HepG2 (cell line): ENCODE data around the gene PGS1. TPM values are rescaled to one million over a fixed set of nuclear protein-coding genes. Genes with fewer than 3 reads are reported as not detected.

Source experiments
- ATAC-seq: fragments of 200-7000 bp; cut with Tn5 transposase; 3 replicates; pipeline ENCODE4 v1.9.1; 2020; ENCODE audit warnings: mild to moderate bottlenecking, moderate library complexity
- BruUV-seq: library from RNA; stranded (reverse); fragments of 400-500 nt; replicated peaks from 2 replicates; lab custom pipeline; 2021; lab: Mats Ljungman, UMichigan
- CTCF ChIA-PET: fragments of 300-600 bp; formaldehyde crosslinking; extraction: SDS; loops from one replicate; lab custom pipeline; 2021; ENCODE audit warnings: low total read pairs, inconsistent platforms, low intra/inter-chr PET ratio; lab: Yijun Ruan, JAX
- POLR2A ChIA-PET: fragments of 350-600 bp; sonication (Branson Sonifier 250); formaldehyde crosslinking; loops from one replicate; lab custom pipeline; 2020; ENCODE audit warnings: antibody characterized with exemption, inconsistent platforms; lab: Yijun Ruan, JAX
- DNase-seq: peaks from one replicate; pipeline ENCODE4 v3.0.0-alpha.2; 2015; ENCODE audit warnings: low spot score
- FAIRE-seq: peaks from 3 replicates; lab custom pipeline; 2011; peaks lifted over from hg19 to GRCh38; lab: Jason Lieb, UNC
- H2AFZ ChIP-seq: one replicate; pipeline ENCODE4 v1.6.1; 2011; ENCODE audit warnings: low read length, inconsistent platforms
- H3K27ac ChIP-seq: fragments of 300-600 bp; 3 replicates; pipeline ENCODE4 v1.8.0; 2011; ENCODE audit warnings: mixed run types, mild to moderate bottlenecking, mixed read lengths, low read length, inconsistent platforms; ENCODE audit not compliant: insufficient read depth; ENCODE audit errors: extremely low read length
- H3K27me3 ChIP-seq, 2 experiments: fragments of 200-600 bp in 1 of 2; 2 replicates in 1 of 2; 3 replicates in 1 of 2; pipeline versions ENCODE4 v1.6.0 to v1.8.0; 2011; ENCODE audit warnings: low read length in 2 of 2, mild to moderate bottlenecking in 2 of 2, moderate library complexity in 2 of 2, inconsistent platforms in 1 of 2; ENCODE audit not compliant: insufficient read depth in 2 of 2, control insufficient read depth in 1 of 2
- H3K36me3 ChIP-seq, 2 experiments: fragments of 200-600 bp in 1 of 2; replicated peaks in 1 of 2; 2 replicates in 1 of 2; 3 replicates in 1 of 2; pipeline versions ENCODE4 v1.5.1 to v1.8.0; 2011; ENCODE audit warnings: low read length in 2 of 2, inconsistent platforms in 1 of 2; ENCODE audit not compliant: insufficient read depth in 2 of 2, control insufficient read depth in 1 of 2
- H3K4me1 ChIP-seq: 2 replicates; pipeline ENCODE4 v1.5.1; 2012; ENCODE audit warnings: low read length, inconsistent platforms; ENCODE audit not compliant: insufficient read depth
- H3K4me2 ChIP-seq: 2 replicates; pipeline ENCODE4 v1.6.0; 2011; ENCODE audit warnings: low read depth, low read length, inconsistent platforms
- H3K4me3 ChIP-seq, 3 experiments: fragments of 200-600 bp in 1 of 3; sonication (generic), shearing (Covaris generic) in 1 of 3; replicated peaks in 1 of 3; 2 replicates each; pipeline ENCODE4 v1.5.1; 2011 to 2016; ENCODE audit warnings: low read length in 3 of 3, inconsistent platforms in 2 of 3, low read depth in 2 of 3, mild to moderate bottlenecking in 2 of 3, control low read depth in 1 of 3, mixed read lengths in 1 of 3; ENCODE audit not compliant: insufficient read depth in 1 of 3
- H3K79me2 ChIP-seq: one replicate; pipeline ENCODE4 v1.6.1; 2011; ENCODE audit warnings: low read length, inconsistent platforms; ENCODE audit not compliant: insufficient read depth
- H3K9ac ChIP-seq: 2 replicates; pipeline ENCODE4 v1.6.0; 2011; ENCODE audit warnings: mild to moderate bottlenecking, low read depth, low read length, inconsistent platforms; ENCODE audit not compliant: insufficient read depth
- H3K9me3 ChIP-seq: 2 replicates; pipeline ENCODE4 v1.5.1; 2012; ENCODE audit warnings: mild to moderate bottlenecking, low read length
- H4K20me1 ChIP-seq: 2 replicates; pipeline ENCODE4 v1.6.0; 2011; ENCODE audit warnings: inconsistent platforms, mild to moderate bottlenecking, low read length, moderate library complexity; ENCODE audit not compliant: insufficient read depth
- CBX2 ChIP-seq, 2 experiments: fragments of 200-600 bp in 1 of 2; sonication (generic); formaldehyde crosslinking in 1 of 2; IDR thresholded peaks; 2 replicates each; pipeline versions ENCODE4 v1.7.0 to v1.8.1; 2018 to 2022; ENCODE audit warnings: low read depth in 2 of 2, low read length in 1 of 2, mild to moderate bottlenecking in 1 of 2, missing genetic modification reagents in 1 of 2
- GATA4 ChIP-seq: sonication (generic); IDR thresholded peaks from 2 replicates; pipeline ENCODE4 v1.6.1; 2016; ENCODE audit warnings: antibody characterized with exemption, low read depth, borderline replicate concordance
- GATAD1 ChIP-seq: IDR thresholded peaks from 2 replicates; pipeline ENCODE4 v1.6.1; 2016; ENCODE audit warnings: missing genetic modification reagents, missing compliant biosample characterization
- GATAD2A ChIP-seq: IDR thresholded peaks from 2 replicates; pipeline ENCODE4 v1.6.1; 2016
- HNRNPL ChIP-seq: fragments of 200-400 bp; formaldehyde crosslinking; IDR thresholded peaks from 2 replicates; pipeline ENCODE4 v1.6.1; 2017; ENCODE audit warnings: mild to moderate bottlenecking, low read depth, low read length
- KDM2A ChIP-seq: sonication (generic); formaldehyde crosslinking; IDR thresholded peaks from 2 replicates; pipeline ENCODE4 v1.4.0; 2020; ENCODE audit warnings: low read depth, missing genetic modification reagents, borderline replicate concordance
- KDM4B ChIP-seq: sonication (generic); formaldehyde crosslinking; IDR thresholded peaks from 2 replicates; pipeline ENCODE4 v1.4.0; 2020; ENCODE audit warnings: missing genetic modification reagents
- NFE2L2 ChIP-seq: fragments of 150-350 bp; IDR thresholded peaks from 2 replicates; pipeline ENCODE4 v1.6.1; 2014; ENCODE audit warnings: low read length
- NRL ChIP-seq: sonication (generic); formaldehyde crosslinking; IDR thresholded peaks from 2 replicates; pipeline ENCODE4 v1.5.0; 2020; ENCODE audit warnings: missing genetic modification reagents, mild to moderate bottlenecking, moderate library complexity, borderline replicate concordance
- ONECUT2 ChIP-seq: sonication (generic); formaldehyde crosslinking; IDR thresholded peaks from 2 replicates; pipeline ENCODE4 v1.4.0; 2020; ENCODE audit warnings: missing genetic modification reagents
- RFX1 ChIP-seq: fragments of 450-650 bp; IDR thresholded peaks from 2 replicates; pipeline ENCODE4 v1.6.1; 2017
- SALL1 ChIP-seq: sonication (generic); formaldehyde crosslinking; IDR thresholded peaks from 2 replicates; pipeline ENCODE4 v1.8.0; 2022; ENCODE audit warnings: mild to moderate bottlenecking, missing genetic modification reagents
- SRSF4 ChIP-seq: fragments of 200-400 bp; formaldehyde crosslinking; IDR thresholded peaks from one replicate; pipeline ENCODE4 v1.6.1; 2018; ENCODE audit warnings: mild to moderate bottlenecking, low read depth, low read length, moderate library complexity; ENCODE audit not compliant: poor library complexity, severe bottlenecking
- ZBTB21 ChIP-seq: sonication (generic); formaldehyde crosslinking; IDR thresholded peaks from 2 replicates; pipeline ENCODE4 v1.4.0; 2020; ENCODE audit warnings: missing genetic modification reagents
- ZNF792 ChIP-seq: IDR thresholded peaks from 2 replicates; pipeline ENCODE4 v1.6.1; 2016
- WGBS: methylation state at CpG from one replicate; pipeline ENCODE4 v1.1.6; 2017; ENCODE audit warnings: low lambda C conversion rate; 5-methylcytosine and 5-hydroxymethylcytosine counted together
- in situ Hi-C: cut with HindIII; loops from 2 replicates; pipeline ENCODE4 v1.10.0; 2017; ENCODE audit warnings: low pct_unique_long_range_greater_than_20kb; ENCODE audit not compliant: extremely low pct_ligation_motif_present
- intact Hi-C: fragments of 100-400 bp; cut with micrococcal nuclease; formaldehyde crosslinking; loops from one replicate; pipeline ENCODE4 v1.10.0; 2022; ENCODE audit not compliant: unreplicated experiment
- polyA plus RNA-seq, 8 experiments: library from polyadenylated mRNA; depleted of rRNA in 3 of 8; stranded (reverse) in 7 of 8; unstranded in 1 of 8; fragments of >200 nt; fragmentation: Illumina TruSeq in 4 of 8; extraction: Trizol in 4 of 8; gene quantifications; 2 replicates each; pipeline versions ENCODE4 v1.2.1 to v1.2.3, GENCODE V29; 2011 to 2016; ENCODE audit warnings: low read depth in 4 of 8, missing spikeins in 1 of 8, mixed read lengths in 1 of 8; ENCODE audit not compliant: insufficient read depth in 1 of 8
- total RNA-seq, 5 experiments: library from RNA; depleted of rRNA; stranded (reverse); fragments of >200 nt; fragmentation: Illumina TruSeq; extraction: Trizol; gene quantifications; 2 replicates each; pipeline ENCODE4 v1.2.3, GENCODE V29; 2016; ENCODE audit warnings: low read depth in 1 of 5
- TF ChIP-seq, protein P1 (sequence below): sonication (generic); formaldehyde crosslinking; IDR thresholded peaks from 2 replicates; pipeline ENCODE4 v1.5.1; 2020; ENCODE audit warnings: mild to moderate bottlenecking, missing genetic modification reagents
- TF ChIP-seq, protein P2 (sequence below): sonication (generic); formaldehyde crosslinking; IDR thresholded peaks from 2 replicates; pipeline ENCODE4 v1.4.0; 2020; ENCODE audit warnings: missing genetic modification reagents
- TF ChIP-seq, protein P3 (sequence below): sonication (generic); formaldehyde crosslinking; IDR thresholded peaks from 2 replicates; pipeline ENCODE4 v1.4.0; 2020; ENCODE audit warnings: missing genetic modification reagents, mild to moderate bottlenecking, borderline replicate concordance

The PGS1 gene
- total and polyA plus RNA-seq, 2 of the 13 experiments (the other 11 are each of a cell fraction or from before 2014, with no cell fraction given): 25.9 to 31.5 TPM

DNA sequence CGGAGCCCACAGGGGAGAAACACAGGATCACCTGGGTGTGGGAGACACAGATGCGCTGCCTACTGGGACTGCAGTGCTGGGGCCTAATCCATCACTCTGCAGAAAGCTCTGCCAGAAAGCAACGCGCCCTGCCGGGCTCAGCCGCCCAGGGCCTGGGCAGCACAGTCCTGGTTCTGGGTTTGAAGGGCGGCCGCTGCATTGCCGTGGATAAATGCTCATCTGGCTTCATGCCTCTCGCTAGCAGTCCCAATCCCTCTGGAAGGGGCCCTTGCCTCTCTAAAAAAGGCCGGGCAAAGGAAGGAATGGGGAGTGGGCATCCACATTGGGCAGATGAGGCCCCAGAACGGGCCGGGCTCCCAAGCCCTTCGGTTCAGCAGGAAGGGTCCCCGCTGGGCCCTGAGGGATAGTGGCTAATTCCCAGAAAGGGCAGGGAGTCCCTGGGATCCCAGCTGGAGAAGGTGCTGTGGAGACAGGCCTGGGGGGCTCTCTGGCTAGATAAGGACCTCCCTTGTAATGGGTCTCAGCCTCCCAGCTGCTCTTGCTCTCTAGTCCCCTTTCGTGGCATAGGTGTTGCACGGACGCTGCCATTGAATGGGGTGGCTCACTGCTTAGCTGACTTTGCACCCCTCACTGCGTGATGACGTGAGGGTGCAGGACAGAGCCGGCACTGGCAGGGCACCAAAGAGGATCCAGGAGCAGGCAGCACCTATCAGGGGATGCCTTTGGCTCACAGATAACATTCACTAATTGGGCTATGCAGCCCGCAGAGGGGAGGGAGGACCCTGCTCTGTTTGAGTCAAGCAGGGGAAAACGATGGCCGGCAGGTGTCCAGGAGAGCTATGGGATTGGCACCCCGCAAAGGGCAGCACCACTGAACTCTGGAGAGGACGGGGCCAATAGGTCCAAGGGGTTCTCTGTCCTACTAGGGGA lies 88.6 kb downstream of the PGS1 start:
- Histone ChIP-seq H3K36me3 (no peaks in the 10 kb centered on the region), H3K27me3 (peaks cover 1 to 10% of the 10 kb centered on the region in 2 experiments; a peak in 3 of 5 replicates), H3K4me1 (peaks cover 11% of the 10 kb centered on the region), H2AFZ (no peak overlapping the region), H4K20me1 (no peaks in the 10 kb centered on the region), H3K9me3 (no peaks in the 10 kb centered on the region), H3K79me2 (no peaks in the 10 kb centered on the region), H3K4me2 (no peak overlapping the region; the same call in 1 of the 2 replicates), H3K27ac (no peak overlapping the region), H3K9ac (no peak overlapping the region), H3K4me3 (no peak overlapping the region)
- no TSS peak for BruUV-seq
- DNase-seq (no peak), ATAC-seq (peak; percentile 66), FAIRE-seq (no peak)
- 81% methylated on average over 26 of the region's 26 CpGs for WGBS
- CTCF ChIA-PET: no interaction called here
- in situ Hi-C loops (no loop called here), intact Hi-C loops (no loop called here)
- POLR2A ChIA-PET: no interaction called here
- TF ChIP-seq, protein P1, sequence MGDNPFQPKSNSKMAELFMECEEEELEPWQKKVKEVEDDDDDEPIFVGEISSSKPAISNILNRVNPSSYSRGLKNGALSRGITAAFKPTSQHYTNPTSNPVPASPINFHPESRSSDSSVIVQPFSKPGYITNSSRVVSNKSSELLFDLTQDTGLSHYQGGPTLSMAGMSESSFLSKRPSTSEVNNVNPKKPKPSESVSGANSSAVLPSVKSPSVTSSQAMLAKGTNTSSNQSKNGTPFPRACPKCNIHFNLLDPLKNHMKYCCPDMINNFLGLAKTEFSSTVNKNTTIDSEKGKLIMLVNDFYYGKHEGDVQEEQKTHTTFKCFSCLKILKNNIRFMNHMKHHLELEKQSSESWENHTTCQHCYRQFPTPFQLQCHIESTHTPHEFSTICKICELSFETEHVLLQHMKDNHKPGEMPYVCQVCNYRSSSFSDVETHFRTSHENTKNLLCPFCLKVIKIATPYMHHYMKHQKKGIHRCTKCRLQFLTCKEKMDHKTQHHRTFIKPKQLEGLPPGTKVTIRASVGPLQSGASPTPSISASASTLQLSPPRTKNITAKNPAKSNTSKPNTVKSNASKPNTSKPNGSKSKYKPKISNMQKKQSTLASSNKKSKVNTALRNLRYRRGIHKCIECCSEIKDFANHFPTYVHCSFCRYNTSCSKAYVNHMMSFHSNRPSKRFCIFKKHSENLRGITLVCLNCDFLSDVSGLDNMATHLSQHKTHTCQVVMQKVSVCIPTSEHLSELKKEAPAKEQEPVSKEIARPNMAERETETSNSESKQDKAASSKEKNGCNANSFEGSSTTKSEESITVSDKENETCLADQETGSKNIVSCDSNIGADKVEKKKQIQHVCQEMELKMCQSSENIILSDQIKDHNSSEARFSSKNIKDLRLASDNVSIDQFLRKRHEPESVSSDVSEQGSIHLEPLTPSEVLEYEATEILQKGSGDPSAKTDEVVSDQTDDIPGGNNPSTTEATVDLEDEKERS (CRISPR knock-in tag): no peak
- TF ChIP-seq GATA4 (no peak), SALL1 (0 out of 2 replicates have a peak, but pooled peaks have one; percentile 22), KDM4B (CRISPR knock-in tag) (no peak), SRSF4 (no peak), ONECUT2 (CRISPR knock-in tag) (no peak), RFX1 (no peak), CBX2 (IDR thresholded peaks at IDR 0.05; ENCODE audit: low read depth, low read length) (no peak), CBX2 (CRISPR knock-in tag; IDR thresholded peaks at IDR 0.05; ENCODE audit: low read depth) (no peak), ZBTB21 (CRISPR knock-in tag) (no peak), HNRNPL (0 out of 2 replicates have a peak, but pooled peaks have one; percentile 41), ZNF792 (CRISPR knock-in tag) (no peak), GATAD1 (CRISPR knock-in tag) (no peak), GATAD2A (CRISPR knock-in tag) (no peak), NFE2L2 (no peak), KDM2A (0 out of 2 replicates have a peak, but pooled peaks have one; percentile 9), NRL (CRISPR knock-in tag) (0 out of 2 replicates have a peak, but pooled peaks have one; percentile 8)
- TF ChIP-seq, protein P2, sequence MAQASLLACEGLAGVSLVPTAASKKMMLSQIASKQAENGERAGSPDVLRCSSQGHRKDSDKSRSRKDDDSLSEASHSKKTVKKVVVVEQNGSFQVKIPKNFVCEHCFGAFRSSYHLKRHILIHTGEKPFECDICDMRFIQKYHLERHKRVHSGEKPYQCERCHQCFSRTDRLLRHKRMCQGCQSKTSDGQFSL (CRISPR knock-in tag): no peak
- TF ChIP-seq, protein P3, sequence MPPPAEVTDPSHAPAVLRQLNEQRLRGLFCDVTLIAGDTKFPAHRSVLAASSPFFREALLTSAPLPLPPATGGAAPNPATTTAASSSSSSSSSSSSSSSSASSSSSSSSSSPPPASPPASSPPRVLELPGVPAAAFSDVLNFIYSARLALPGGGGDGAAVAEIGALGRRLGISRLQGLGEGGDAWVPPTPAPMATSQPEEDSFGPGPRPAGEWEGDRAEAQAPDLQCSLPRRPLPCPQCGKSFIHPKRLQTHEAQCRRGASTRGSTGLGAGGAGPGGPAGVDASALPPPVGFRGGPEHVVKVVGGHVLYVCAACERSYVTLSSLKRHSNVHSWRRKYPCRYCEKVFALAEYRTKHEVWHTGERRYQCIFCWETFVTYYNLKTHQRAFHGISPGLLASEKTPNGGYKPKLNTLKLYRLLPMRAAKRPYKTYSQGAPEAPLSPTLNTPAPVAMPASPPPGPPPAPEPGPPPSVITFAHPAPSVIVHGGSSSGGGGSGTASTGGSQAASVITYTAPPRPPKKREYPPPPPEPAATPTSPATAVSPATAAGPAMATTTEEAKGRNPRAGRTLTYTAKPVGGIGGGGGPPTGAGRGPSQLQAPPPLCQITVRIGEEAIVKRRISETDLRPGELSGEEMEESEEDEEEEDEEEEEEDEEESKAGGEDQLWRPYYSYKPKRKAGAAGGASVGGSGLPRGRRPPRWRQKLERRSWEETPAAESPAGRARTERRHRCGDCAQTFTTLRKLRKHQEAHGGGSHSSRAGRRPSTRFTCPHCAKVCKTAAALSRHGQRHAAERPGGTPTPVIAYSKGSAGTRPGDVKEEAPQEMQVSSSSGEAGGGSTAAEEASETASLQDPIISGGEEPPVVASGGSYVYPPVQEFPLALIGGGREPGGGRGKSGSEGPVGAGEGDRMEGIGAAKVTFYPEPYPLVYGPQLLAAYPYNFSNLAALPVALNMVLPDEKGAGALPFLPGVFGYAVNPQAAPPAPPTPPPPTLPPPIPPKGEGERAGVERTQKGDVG (CRISPR knock-in tag): peak; percentile 7; the same call in 1 of the 2 replicates
